ENCODE results near the gene AOAH. TPM values are rescaled to one million over a fixed set of nuclear protein-coding genes. Genes with fewer than 3 reads are reported as not detected.

The AOAH gene
- total RNA-seq, 6 experiments from 2014 or later: not detected

DNA sequence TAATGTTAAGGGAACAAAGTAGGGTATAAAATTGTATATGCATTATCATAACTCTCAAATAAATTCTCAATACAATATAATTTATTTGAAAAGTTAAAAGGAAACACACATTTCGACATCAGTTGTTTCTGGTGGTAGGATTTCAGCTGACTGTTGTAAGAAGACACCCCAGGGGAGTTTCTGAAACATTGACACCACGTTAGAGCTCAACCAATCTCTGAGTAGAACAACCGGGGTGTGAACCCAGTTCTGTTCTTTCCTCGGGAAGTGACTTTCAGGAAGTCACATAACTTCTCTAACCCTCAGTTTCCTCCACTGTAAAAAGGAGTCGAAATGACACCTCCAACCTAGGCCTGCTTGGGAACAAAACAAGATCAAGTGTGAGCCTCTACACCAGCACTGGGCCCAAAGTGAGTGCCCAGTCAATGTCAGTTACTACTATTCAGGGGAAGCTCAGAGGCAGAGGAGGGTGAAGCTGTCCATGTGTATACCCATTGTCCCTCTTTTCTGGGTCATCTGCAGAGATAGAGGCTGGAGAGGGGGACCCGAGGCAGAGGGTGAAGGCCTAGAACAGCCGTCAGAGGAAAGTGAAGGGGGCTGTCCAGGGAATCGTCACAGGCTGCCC, 67.1 kb downstream of the AOAH start:
- Mint-ChIP-seq H3K9me3 (no peaks in the 10 kb centered on the region), H3K4me3 (no peak overlapping the region), H3K36me3 (ENCODE audit: low read depth) (no peaks in the 10 kb centered on the region), H3K27ac (no peak overlapping the region), H3K27me3 (ENCODE audit: insufficient read depth) (peaks cover 6% of the 10 kb centered on the region; the same call in 1 of the 2 replicates), H3K4me1 (ENCODE audit: low read depth) (peaks cover 12% of the 10 kb centered on the region)
- TF ChIP-seq, protein P1, sequence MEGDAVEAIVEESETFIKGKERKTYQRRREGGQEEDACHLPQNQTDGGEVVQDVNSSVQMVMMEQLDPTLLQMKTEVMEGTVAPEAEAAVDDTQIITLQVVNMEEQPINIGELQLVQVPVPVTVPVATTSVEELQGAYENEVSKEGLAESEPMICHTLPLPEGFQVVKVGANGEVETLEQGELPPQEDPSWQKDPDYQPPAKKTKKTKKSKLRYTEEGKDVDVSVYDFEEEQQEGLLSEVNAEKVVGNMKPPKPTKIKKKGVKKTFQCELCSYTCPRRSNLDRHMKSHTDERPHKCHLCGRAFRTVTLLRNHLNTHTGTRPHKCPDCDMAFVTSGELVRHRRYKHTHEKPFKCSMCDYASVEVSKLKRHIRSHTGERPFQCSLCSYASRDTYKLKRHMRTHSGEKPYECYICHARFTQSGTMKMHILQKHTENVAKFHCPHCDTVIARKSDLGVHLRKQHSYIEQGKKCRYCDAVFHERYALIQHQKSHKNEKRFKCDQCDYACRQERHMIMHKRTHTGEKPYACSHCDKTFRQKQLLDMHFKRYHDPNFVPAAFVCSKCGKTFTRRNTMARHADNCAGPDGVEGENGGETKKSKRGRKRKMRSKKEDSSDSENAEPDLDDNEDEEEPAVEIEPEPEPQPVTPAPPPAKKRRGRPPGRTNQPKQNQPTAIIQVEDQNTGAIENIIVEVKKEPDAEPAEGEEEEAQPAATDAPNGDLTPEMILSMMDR (IDR thresholded peaks at IDR 0.05): no peak
- no peak for DNase-seq

DNA sequence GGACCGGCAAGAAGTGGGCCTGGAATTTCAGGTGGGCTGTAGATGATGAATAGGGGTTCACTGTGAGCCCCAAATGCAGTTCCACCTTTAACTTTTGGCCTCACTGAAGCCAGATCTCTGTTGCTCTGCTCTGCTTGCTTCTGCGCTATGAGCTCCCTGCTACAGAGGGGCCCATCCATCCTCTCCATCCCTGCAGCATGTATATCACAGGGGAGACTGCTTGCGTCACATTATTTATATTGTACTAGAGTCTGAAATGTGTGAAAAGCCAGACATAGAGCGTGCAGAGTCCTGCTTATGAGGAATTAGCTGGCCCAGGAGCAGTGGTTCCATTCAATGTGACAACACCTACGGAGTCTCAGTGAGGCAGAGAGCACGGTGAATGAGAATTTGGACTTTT, 69.9 kb downstream of the AOAH start:
- H3K4me1 Mint-ChIP-seq (ENCODE audit: low read depth): peaks cover 12% of the 10 kb centered on the region
- peaks cover 6% of the 10 kb centered on the region; the same call in 1 of the 2 replicates for H3K27me3 Mint-ChIP-seq (ENCODE audit: insufficient read depth)
- H3K9me3 Mint-ChIP-seq: no peaks in the 10 kb centered on the region
- no peaks in the 10 kb centered on the region for H3K36me3 Mint-ChIP-seq (ENCODE audit: low read depth)
- no peak overlapping the region for H3K27ac Mint-ChIP-seq
- DNase-seq: no peak
- H3K4me3 Mint-ChIP-seq: no peak overlapping the region
- TF ChIP-seq, protein P1 (IDR thresholded peaks at IDR 0.05): no peak

DNA sequence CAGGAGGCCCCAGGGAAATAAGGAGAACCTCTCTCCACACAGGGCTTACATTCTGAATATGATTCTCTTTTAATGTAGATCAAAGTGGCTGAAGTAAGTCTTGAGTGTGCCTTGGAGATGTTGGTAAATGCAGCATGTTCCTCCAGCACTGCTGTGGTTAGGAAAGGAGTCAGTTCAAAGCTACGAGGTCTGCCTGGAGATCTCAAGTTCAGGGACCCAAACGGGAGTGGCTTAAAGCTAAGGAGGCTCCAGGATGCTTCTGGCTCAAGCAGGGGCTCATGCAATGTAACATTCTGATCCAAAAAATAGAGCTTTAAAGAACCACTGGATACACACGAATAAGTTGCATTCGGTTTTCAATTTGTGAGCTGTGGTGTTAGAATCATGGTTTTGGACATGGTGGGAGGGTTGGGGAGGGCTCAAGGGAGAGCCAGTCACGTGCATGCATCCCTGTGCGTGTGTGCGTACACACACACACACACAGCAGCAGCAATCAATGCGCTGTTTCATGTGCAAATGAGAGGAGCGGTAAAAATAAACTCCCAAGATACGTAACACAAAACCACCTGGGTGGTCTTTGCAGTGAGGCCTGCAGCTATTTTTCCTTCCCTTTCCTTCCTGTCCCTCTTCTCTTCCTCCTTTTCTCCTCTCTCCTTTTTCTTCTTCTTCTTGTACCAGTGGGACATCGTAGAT, 70.5 kb downstream of the AOAH start:
- TF ChIP-seq, protein P1 (IDR thresholded peaks at IDR 0.05): no peak
- H3K9me3 Mint-ChIP-seq: no peaks in the 10 kb centered on the region
- H3K4me1 Mint-ChIP-seq (ENCODE audit: low read depth): peaks cover 6% of the 10 kb centered on the region
- H3K27me3 Mint-ChIP-seq (ENCODE audit: insufficient read depth): peaks cover 6% of the 10 kb centered on the region; the same call in 1 of the 2 replicates
- H3K4me3 Mint-ChIP-seq: no peak overlapping the region
- no peak for DNase-seq
- no peaks in the 10 kb centered on the region for H3K36me3 Mint-ChIP-seq (ENCODE audit: low read depth)
- no peak overlapping the region for H3K27ac Mint-ChIP-seq

DNA sequence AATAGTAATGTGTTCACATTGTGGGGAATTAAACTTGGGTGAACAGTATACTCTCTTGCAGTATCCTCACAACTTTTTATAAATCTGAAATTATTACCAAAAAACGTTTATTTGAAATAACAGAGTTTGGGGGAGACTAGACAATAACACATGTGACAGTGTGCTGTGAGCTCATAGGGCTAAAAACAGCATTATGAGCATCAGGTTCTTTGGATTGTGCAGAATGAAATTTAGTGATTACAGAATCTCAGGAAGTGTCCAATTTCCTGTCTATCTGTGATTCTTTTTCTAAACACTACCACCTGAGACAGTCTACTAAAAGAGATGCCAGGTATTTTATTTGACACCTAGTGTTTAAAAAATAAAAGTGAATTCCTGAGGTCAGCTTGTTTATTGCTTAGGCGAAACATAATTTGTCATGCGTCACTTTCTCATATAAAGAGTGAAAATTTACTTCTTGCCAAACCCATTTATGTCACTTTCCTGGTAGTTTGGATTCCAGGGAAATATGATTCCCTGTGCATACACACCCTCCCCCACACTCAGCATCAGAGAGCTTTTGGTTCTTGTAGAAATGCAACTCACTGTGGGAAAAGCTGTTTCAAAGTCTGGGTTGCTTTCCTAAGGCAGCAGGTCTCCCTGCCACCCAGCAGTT, 71.2 kb downstream of the AOAH start:
- H3K4me3 Mint-ChIP-seq: no peak overlapping the region
- no peaks in the 10 kb centered on the region for H3K36me3 Mint-ChIP-seq (ENCODE audit: low read depth)
- peaks cover 6% of the 10 kb centered on the region; the same call in 1 of the 2 replicates for H3K27me3 Mint-ChIP-seq (ENCODE audit: insufficient read depth)
- H3K9me3 Mint-ChIP-seq: no peaks in the 10 kb centered on the region
- H3K27ac Mint-ChIP-seq: no peak overlapping the region
- H3K4me1 Mint-ChIP-seq (ENCODE audit: low read depth): no peaks in the 10 kb centered on the region
- DNase-seq: no peak
- TF ChIP-seq, protein P1 (IDR thresholded peaks at IDR 0.05): no peak

GRCh38 chr7:36652431-36652830, 71.9 kb downstream of the AOAH start:
- no peaks in the 10 kb centered on the region for H3K36me3 Mint-ChIP-seq (ENCODE audit: low read depth)
- H3K4me3 Mint-ChIP-seq: no peak overlapping the region
- no peaks in the 10 kb centered on the region for H3K4me1 Mint-ChIP-seq (ENCODE audit: low read depth)
- DNase-seq: no peak
- TF ChIP-seq, protein P1 (IDR thresholded peaks at IDR 0.05): no peak
- no peak overlapping the region for H3K27ac Mint-ChIP-seq
- no peaks in the 10 kb centered on the region for H3K9me3 Mint-ChIP-seq
- H3K27me3 Mint-ChIP-seq (ENCODE audit: insufficient read depth): peaks cover 6% of the 10 kb centered on the region; the same call in 1 of the 2 replicates

Measured in HFFc6 (cell line).